C4-2B (cell line): ENCODE measurements around the gene NISCH.

Experiments used
- ZFX ChIP-seq: fragments of 450-650 bp; IDR thresholded peaks from 2 replicates; pipeline ENCODE4 v1.6.1; 2017
- TF ChIP-seq, protein P1 (sequence below): fragments of 450-650 bp; conservative IDR thresholded peaks from 2 replicates; pipeline ENCODE4 v1.5.1; 2017; ENCODE audit warnings: mild to moderate bottlenecking

DNA sequence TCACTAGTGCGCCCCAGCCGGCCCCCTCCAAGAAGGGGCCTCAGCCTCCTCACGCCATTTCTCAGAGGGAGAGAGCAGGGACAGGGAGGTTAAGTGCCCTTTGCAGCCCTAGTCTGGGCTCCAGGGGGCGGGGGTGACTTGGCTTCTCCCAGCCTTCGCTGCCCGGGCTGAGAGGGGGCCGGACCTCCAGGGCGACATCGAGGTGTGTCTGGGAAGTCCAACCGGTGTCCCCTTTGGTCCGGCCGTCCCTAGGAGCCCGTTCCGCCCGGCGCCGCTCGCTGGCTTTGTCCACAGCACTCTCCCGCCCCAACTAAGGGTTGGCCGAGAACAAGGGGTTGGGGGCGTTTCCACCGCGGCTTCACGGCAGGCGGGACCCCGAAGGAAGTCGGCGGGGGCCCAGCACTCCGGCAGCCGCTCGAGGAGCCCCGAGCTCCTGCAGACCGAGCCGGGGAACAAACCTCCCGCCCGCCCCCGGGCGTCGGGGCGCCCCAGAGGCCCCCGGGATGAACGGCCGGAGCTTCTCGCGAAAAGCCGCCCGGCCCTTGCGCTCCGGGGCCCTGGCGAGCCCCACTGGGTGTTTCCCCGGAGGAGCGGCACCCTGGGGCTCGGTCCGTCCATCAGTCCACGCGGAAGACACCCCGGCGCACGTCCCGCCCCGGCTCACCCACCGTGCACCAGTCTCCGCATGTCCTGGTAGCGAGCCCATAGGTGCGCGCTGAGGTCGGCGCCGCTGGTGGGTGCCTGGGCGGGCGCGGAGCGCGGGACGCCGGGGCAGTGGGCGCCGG is 77.6 kb downstream of the NISCH start:
- TF ChIP-seq, protein P1, sequence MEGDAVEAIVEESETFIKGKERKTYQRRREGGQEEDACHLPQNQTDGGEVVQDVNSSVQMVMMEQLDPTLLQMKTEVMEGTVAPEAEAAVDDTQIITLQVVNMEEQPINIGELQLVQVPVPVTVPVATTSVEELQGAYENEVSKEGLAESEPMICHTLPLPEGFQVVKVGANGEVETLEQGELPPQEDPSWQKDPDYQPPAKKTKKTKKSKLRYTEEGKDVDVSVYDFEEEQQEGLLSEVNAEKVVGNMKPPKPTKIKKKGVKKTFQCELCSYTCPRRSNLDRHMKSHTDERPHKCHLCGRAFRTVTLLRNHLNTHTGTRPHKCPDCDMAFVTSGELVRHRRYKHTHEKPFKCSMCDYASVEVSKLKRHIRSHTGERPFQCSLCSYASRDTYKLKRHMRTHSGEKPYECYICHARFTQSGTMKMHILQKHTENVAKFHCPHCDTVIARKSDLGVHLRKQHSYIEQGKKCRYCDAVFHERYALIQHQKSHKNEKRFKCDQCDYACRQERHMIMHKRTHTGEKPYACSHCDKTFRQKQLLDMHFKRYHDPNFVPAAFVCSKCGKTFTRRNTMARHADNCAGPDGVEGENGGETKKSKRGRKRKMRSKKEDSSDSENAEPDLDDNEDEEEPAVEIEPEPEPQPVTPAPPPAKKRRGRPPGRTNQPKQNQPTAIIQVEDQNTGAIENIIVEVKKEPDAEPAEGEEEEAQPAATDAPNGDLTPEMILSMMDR: no peak
- no peak for TF ChIP-seq ZFX
